Measurements from ENCODE around the gene PTPRC. TPM values are rescaled to one million over a fixed set of nuclear protein-coding genes. Genes with fewer than 3 reads are reported as not detected.

Gene PTPRC
- total RNA-seq, 1 experiment from 2014 or later, result 0.11 TPM

GRCh38 chr1:198622001-198622400 is 16.8 kb upstream of the PTPRC start:
- intact Hi-C loops (cut with micrococcal nuclease), result no loop called here
- H3F3A ChIP-seq (ENCODE audit: low read length, unreplicated experiment), result no peaks in the 10 kb centered on the region
- no peak for TF ChIP-seq EZH2phosphoT487 (IDR thresholded peaks at IDR 0.05; ENCODE audit: borderline replicate concordance, low read length)
- no peak for TF ChIP-seq CTCF (conservative IDR thresholded peaks at IDR 0.05; ENCODE audit: low read depth, low read length)
- TF ChIP-seq EZH2 (IDR thresholded peaks at IDR 0.05; ENCODE audit: low read length, unreplicated experiment), result no peak
- H3K27me3 ChIP-seq (ENCODE audit: low read length), result no peaks in the 10 kb centered on the region
- no peak overlapping the region for H2AFZ ChIP-seq (ENCODE audit: low read length)
- CTCF ChIA-PET, result interaction anchor here (1.0 kb wide), 1 partner anchor 85 kb away, joined by 3 read pairs; no protein-coding TSS in a partner anchor
- BruUV-seq (replicated peaks), result no TSS peak
- H3K4me3 ChIP-seq (ENCODE audit: low read length), result no peak overlapping the region
- no peak overlapping the region for H3K4me2 ChIP-seq (ENCODE audit: low read length)
- H3K9me3 ChIP-seq (ENCODE audit: low read length), result no peaks in the 10 kb centered on the region
- H3K9ac ChIP-seq (ENCODE audit: low read length), result no peak overlapping the region
- H3K4me1 ChIP-seq (ENCODE audit: insufficient read depth, low read length), result 0 out of 2 replicates have a peak, but pooled peaks cover 3% of the 10 kb centered on the region
- DNase-seq (no peak), ATAC-seq (no peak)
- H3K9me2 ChIP-seq (replicated peaks; ENCODE audit: low read length), result no peaks in the 10 kb centered on the region
- H3K27ac ChIP-seq (ENCODE audit: low read length), result no peak overlapping the region
- POLR2A ChIA-PET (ENCODE audit: unreplicated experiment), result no interaction called here
- no peaks in the 10 kb centered on the region for H3K79me2 ChIP-seq (ENCODE audit: low read length)
- no peaks in the 10 kb centered on the region for H3K36me3 ChIP-seq (ENCODE audit: low read depth, low read length)
- H4K20me1 ChIP-seq (ENCODE audit: low read length), result no peaks in the 10 kb centered on the region

GRCh38 chr1:198623752-198624647 is 14.8 kb upstream of the PTPRC start:
- TF ChIP-seq CTCF (conservative IDR thresholded peaks at IDR 0.05; ENCODE audit: low read depth, low read length) (no peak), EZH2phosphoT487 (IDR thresholded peaks at IDR 0.05; ENCODE audit: borderline replicate concordance, low read length) (no peak), EZH2 (IDR thresholded peaks at IDR 0.05; ENCODE audit: low read length, unreplicated experiment) (no peak)
- no peak overlapping the region for H3K4me3 ChIP-seq (ENCODE audit: low read length)
- H3K4me2 ChIP-seq (ENCODE audit: low read length), result no peak overlapping the region
- no peaks in the 10 kb centered on the region for H3K27me3 ChIP-seq (ENCODE audit: low read length)
- 0 out of 2 replicates have a peak, but pooled peaks cover 3% of the 10 kb centered on the region for H3K4me1 ChIP-seq (ENCODE audit: insufficient read depth, low read length)
- H3K9me3 ChIP-seq (ENCODE audit: low read length), result no peaks in the 10 kb centered on the region
- intact Hi-C loops (cut with micrococcal nuclease), result no loop called here
- H3K79me2 ChIP-seq (ENCODE audit: low read length), result no peaks in the 10 kb centered on the region
- ATAC-seq, result no peak
- no peaks in the 10 kb centered on the region for H4K20me1 ChIP-seq (ENCODE audit: low read length)
- BruUV-seq (replicated peaks), result no TSS peak
- H3K9me2 ChIP-seq (replicated peaks; ENCODE audit: low read length), result no peaks in the 10 kb centered on the region
- DNase-seq, result peak; percentile 10
- H3F3A ChIP-seq (ENCODE audit: low read length, unreplicated experiment), result no peaks in the 10 kb centered on the region
- CTCF ChIA-PET, result no interaction called here
- POLR2A ChIA-PET (ENCODE audit: unreplicated experiment), result no interaction called here
- no peak overlapping the region for H2AFZ ChIP-seq (ENCODE audit: low read length)
- H3K36me3 ChIP-seq (ENCODE audit: low read depth, low read length), result no peaks in the 10 kb centered on the region
- H3K9ac ChIP-seq (ENCODE audit: low read length), result no peak overlapping the region
- H3K27ac ChIP-seq (ENCODE audit: low read length), result no peak overlapping the region

GRCh38 chr1:198624648-198624980 is 14.2 kb upstream of the PTPRC start:
- no peaks in the 10 kb centered on the region for H3K27me3 ChIP-seq (ENCODE audit: low read length)
- no peak overlapping the region for H3K9ac ChIP-seq (ENCODE audit: low read length)
- no peak overlapping the region for H2AFZ ChIP-seq (ENCODE audit: low read length)
- BruUV-seq (replicated peaks), result no TSS peak
- ATAC-seq (no peak), DNase-seq (no peak)
- CTCF ChIA-PET, result no interaction called here
- POLR2A ChIA-PET (ENCODE audit: unreplicated experiment), result no interaction called here
- no peaks in the 10 kb centered on the region for H3K36me3 ChIP-seq (ENCODE audit: low read depth, low read length)
- no peaks in the 10 kb centered on the region for H3K9me2 ChIP-seq (replicated peaks; ENCODE audit: low read length)
- intact Hi-C loops (cut with micrococcal nuclease), result no loop called here
- H3F3A ChIP-seq (ENCODE audit: low read length, unreplicated experiment), result no peaks in the 10 kb centered on the region
- H3K4me1 ChIP-seq (ENCODE audit: insufficient read depth, low read length), result 0 out of 2 replicates have a peak, but pooled peaks cover 3% of the 10 kb centered on the region
- no peak overlapping the region for H3K4me2 ChIP-seq (ENCODE audit: low read length)
- TF ChIP-seq CTCF (conservative IDR thresholded peaks at IDR 0.05; ENCODE audit: low read depth, low read length) (no peak), EZH2 (IDR thresholded peaks at IDR 0.05; ENCODE audit: low read length, unreplicated experiment) (no peak), EZH2phosphoT487 (IDR thresholded peaks at IDR 0.05; ENCODE audit: borderline replicate concordance, low read length) (no peak)
- H3K27ac ChIP-seq (ENCODE audit: low read length), result no peak overlapping the region
- no peak overlapping the region for H3K4me3 ChIP-seq (ENCODE audit: low read length)
- H3K9me3 ChIP-seq (ENCODE audit: low read length), result no peaks in the 10 kb centered on the region
- H3K79me2 ChIP-seq (ENCODE audit: low read length), result no peaks in the 10 kb centered on the region
- H4K20me1 ChIP-seq (ENCODE audit: low read length), result no peaks in the 10 kb centered on the region
